Measurements from ENCODE around the gene SYT6. TPM values are rescaled to one million over a fixed set of nuclear protein-coding genes. Genes with fewer than 3 reads are reported as not detected.

SYT6 gene, protein sequence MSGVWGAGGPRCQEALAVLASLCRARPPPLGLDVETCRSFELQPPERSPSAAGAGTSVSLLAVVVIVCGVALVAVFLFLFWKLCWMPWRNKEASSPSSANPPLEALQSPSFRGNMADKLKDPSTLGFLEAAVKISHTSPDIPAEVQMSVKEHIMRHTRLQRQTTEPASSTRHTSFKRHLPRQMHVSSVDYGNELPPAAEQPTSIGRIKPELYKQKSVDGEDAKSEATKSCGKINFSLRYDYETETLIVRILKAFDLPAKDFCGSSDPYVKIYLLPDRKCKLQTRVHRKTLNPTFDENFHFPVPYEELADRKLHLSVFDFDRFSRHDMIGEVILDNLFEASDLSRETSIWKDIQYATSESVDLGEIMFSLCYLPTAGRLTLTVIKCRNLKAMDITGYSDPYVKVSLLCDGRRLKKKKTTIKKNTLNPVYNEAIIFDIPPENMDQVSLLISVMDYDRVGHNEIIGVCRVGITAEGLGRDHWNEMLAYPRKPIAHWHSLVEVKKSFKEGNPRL
- total RNA-seq (2014; rRNA removed; shearing (Covaris generic)), result not detected in 2 replicates

DNA sequence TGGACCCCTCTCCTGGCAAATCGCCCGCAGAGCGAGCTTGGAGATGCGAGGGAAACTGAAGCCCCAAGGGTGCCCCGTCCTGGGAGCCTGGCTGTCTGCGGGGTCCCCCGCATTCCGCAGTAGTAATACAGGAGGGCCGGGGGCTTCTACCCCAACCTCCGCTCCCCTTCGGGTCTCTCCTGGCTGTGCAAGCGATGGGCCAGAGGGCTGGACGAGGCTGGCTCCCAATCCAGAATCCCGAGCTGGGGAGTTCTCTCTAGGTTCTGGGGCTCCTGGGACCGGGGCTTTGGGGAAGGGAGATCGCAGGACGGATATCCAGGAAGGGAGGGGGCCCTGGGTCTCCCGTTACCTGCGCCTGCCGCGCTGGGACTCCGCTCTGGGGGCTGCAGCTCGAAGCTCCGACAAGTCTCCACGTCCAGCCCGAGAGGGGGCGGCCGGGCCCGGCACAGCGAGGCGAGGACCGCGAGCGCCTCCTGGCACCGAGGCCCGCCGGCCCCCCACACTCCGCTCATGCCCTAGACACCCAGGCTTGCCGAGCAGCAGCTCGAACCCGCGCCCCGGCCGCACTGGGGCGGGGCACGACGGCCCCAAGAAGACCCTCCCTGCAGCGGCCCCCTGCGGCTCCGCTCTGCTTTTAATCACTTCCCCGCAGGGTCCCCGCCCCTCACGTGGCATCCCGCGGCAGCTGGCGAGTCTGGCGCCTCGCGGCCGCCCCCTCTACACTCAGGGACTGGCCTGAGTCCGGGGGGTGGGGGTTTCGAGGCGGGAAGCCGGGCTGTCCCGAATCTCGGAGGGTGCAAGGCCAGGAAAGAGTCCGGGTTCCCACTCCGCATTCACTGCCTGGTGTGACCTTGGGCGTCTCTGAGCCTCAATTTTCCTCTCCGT, at the start of gene SYT6:
TSS of gene SYT6 (minus strand) at position 609 of the 885 bp plus-strand sequence. CDS start at position 512, 97 bp downstream.
- DNase-seq (ENCODE audit: low spot score), result no peak
- in situ Hi-C loops (cut with HindIII; ENCODE audit: low sequenced_read_pairs), result no loop called here

DNA sequence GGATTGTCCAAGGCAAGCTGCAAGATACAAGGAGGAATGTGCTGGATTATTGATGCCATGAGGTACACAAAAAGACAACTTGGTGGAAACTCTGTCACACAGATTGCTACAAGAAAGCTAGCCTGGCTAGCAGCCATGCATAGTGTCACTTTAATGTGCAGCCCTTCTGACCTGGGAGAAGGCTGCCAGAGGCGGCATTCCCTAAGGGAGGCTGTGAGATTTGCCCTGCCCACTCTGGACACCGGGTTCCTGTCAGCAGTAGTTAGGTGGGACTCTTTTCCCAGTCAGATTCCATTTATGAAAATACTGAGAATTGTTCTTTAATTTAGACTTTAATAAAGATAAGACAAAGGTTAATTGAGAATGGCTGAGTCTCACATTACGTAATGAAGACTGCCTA, 47.8 kb upstream of the SYT6 start:
- DNase-seq (ENCODE audit: low spot score), result no peak
- in situ Hi-C loops (cut with HindIII; ENCODE audit: low sequenced_read_pairs), result no loop called here

DNA sequence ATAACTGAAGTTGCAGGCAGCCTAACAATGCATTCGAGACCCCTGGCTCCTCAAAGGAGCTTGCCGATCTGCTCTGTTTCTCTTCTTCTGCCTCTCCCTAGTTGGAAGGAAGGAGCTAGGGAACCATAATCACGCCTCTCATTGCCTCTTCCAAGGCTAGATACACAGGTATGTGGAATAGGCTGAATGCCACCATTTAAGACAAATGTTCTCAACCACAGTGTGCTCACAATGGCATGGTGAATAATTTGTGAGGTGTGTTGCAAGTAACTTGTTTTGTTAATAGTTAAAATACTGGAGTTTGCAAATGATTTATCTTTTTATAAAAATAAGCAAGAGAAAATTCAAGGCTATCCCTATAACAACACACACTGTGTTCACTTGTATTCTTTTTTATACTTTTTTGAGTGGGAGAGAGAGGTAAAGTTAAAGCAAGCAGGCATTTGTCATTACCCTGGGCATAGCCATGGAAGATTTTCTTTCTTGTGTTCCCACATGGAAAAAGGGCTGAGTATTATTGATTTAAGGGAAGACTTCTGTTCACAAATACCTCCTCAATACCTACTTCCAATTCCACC, 45.4 kb upstream of the SYT6 start:
- in situ Hi-C loops (cut with HindIII; ENCODE audit: low sequenced_read_pairs), result no loop called here
- DNase-seq (ENCODE audit: low spot score), result no peak

DNA sequence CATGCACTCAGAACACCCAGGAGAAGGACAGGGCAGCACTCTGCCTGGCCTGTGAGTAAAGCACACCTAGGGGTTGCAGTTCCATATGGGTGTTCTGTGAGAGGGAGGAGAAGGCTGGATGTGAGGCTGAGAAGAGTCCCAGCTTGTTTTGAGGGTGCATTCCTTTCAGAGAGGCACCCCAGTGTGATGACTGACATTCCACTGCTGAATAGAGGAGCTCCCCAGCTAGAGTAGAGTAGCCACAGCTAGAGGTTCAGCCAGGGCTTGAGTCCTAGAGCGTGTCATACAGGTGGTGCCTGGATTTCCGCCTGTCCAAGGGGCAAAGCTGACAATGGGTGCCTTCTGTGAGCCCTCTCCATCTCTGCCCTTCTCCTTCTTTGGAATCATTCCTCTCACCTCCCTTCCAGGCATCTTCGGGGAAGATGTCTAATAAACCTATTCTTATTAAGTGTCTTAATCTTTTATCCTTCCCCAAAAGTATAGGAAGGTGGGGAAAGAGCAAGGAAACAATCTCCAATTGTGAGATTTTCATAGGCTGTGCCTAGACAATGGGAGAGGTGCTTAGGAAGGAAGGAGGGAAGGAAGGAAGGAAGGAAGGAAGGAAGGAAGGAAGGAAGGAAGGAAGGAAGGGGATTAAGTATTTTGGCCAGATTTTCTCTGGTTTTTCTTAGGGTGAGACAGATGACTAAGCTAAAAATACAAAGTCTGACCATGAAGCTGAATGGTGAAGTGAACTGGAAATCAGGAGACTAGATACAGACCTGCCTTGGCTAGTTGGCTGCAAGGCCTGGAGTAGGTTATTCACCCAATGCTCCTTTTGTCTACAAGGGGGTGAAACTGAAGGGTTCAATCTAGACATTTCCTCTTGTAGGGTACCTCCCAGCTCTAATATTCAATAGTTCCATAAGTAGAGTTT, 43.6 kb upstream of the SYT6 start:
- in situ Hi-C loops (cut with HindIII; ENCODE audit: low sequenced_read_pairs), result no loop called here
- no peak for DNase-seq (ENCODE audit: low spot score)

DNA sequence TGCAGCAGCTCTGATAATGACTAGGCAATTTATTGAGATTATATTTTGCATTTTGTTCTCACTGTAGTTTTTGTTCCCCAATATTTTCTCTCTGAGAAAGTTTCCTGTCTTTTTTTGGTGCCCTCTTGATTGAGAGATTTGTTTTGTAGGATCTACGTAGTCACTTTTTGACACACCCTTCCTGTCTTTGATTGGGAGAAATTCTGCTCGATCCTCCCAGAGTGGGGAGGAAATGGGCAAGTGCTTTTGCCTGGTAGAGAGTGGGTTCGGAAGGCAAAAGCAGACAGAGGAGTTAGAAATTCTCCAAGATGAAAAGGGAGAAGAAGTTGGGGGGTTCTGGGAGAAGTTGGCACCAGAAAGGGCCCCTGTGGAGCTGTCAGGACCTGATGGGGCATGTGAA, 42.1 kb upstream of the SYT6 start:
- in situ Hi-C loops (cut with HindIII; ENCODE audit: low sequenced_read_pairs), result no loop called here
- DNase-seq (ENCODE audit: low spot score), result no peak

DNA sequence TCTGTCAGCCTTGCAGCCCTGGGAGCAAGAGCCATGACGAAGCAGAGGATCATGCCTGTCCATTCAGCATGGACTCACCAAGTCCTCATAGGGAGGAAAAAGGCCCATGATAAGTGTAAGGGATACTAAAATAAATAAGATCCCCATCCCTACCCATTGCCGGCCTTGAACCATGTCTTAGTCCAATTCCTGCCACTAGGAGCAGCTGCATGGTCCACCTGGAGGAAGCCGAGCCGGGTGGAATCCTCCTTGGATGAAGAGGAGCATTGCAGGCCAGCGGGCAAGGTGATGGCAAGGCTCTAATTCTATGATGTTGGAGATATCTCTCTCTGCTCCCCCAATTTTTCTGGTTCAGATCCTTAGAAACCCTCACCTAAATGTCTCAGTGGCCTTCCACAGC, 38.7 kb upstream of the SYT6 start:
- in situ Hi-C loops (cut with HindIII; ENCODE audit: low sequenced_read_pairs), result no loop called here
- DNase-seq (ENCODE audit: low spot score), result no peak

DNA sequence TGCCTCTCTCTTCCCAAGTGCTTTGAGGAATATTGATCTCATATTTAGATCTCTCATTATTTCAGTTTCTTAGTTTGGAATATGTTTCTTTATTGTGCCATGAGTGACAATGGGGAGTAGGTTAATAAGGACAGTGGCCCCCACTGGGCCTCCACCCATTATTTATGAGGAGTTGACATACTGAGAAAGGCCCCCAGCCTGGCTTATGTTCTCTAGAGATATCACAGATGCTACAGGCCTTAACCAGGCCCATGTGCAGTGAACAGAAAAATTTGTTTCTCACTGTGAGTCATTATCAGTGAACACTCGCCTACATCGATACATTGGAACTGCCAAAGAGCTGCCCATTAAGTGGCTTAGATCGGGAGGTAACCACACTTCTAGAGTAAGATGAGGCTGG, 35.7 kb upstream of the SYT6 start:
- in situ Hi-C loops (cut with HindIII; ENCODE audit: low sequenced_read_pairs), result no loop called here
- no peak for DNase-seq (ENCODE audit: low spot score)

DNA sequence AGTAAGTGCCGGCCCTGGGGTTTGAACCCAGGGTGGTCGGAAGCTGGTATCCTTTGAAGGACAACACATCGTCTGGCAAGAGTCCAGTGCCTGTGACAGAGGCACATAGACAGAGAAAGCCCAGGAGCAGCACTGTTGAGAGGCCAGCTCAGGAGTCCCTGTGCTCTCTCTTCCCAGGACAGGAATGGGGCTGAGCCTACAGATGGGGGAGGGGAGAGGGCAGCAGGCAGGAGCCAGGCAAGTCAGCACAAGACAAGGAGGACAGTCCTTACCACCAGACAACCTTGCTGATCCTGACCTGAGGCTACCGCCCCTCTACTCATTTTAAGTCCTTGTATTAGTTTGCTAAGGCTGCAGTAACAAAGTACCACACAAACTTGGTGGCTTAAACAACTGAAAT, 27.7 kb upstream of the SYT6 start:
- in situ Hi-C loops (cut with HindIII; ENCODE audit: low sequenced_read_pairs), result no loop called here

DNA sequence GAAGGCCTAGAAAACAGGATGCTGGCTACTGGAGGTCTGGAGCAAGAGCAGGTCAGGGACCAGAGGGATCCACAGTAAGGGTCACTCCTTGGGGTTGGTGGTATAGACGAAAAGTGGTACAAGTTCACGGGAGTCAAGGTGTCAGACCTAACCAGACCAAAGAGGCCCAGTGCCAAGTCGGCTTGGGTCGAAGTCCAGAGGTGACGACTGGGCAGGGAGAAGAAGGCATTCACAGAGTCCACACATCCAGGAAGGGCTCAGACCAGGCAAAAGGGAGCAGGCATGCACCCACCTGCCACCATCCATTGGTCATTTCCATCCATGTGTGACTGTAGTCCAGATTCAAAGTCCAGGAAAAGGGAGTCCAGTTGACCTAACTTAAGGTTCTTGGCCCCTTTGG, 27.1 kb upstream of the SYT6 start:
- in situ Hi-C loops (cut with HindIII; ENCODE audit: low sequenced_read_pairs), result no loop called here
- no peak for DNase-seq (ENCODE audit: low spot score)

More for the DNA sequence above, 27.7 kb upstream of the SYT6 start:
- no peak for DNase-seq (ENCODE audit: low spot score)

DNA sequence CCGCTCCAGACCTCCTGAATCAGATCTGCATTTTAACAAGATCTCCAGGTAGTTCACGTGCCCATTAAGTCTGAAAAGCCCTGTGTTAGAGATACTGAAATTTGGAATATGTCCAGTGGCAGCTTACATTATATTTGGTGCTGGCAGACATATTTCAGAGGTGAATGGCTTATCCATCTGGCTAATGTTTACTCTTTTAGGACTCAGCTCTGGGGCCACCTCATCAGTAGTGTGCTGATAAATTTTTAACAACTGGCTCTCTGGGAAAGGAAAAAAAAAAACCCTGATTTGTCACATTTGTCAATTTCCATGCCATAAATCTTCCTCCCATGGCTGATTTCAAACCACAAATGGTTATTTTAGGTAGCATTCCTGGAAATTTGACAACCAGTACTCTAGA, 25.3 kb upstream of the SYT6 start:
- in situ Hi-C loops (cut with HindIII; ENCODE audit: low sequenced_read_pairs), result no loop called here
- DNase-seq (ENCODE audit: low spot score), result no peak

DNA sequence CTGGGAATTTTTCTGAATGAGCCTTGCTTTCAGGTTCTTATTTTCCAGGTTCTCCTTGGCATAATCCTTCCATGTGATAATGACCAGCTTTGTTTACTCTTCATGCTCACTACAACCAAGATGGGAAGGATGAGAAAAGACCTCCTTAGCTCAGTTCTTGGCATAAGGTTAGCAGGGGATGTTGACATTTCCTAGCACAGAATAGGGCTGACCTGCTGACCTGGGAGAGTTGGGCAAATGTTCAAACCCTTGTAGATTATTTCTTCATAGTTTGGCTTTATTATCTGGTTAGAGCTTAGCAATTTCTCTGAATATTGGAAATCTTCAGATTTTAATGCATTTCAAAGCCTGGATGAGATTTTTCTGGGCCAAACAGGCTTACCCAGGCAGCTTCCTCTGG, 23.6 kb upstream of the SYT6 start:
- in situ Hi-C loops (cut with HindIII; ENCODE audit: low sequenced_read_pairs), result no loop called here
- DNase-seq (ENCODE audit: low spot score), result no peak

DNA sequence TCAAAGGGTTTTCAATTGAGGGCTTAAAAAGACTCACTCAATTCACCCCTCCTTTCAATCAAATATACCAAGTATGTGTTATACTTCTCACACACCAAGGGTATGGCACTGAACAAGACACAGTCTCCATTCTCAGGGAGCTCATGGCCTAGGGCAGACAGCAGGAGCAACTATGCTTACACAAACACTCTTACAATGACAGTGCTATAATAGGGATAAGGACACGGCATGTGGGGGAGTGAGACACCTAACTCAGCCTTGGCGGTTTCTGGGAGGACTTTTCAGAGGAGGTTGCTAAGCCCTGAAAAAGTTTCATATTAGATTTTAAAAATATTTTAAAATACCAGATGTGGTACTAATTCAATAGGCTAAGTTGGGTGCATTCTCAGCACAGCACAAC, 22.7 kb upstream of the SYT6 start:
- in situ Hi-C loops (cut with HindIII; ENCODE audit: low sequenced_read_pairs), result no loop called here
- no peak for DNase-seq (ENCODE audit: low spot score)

DNA sequence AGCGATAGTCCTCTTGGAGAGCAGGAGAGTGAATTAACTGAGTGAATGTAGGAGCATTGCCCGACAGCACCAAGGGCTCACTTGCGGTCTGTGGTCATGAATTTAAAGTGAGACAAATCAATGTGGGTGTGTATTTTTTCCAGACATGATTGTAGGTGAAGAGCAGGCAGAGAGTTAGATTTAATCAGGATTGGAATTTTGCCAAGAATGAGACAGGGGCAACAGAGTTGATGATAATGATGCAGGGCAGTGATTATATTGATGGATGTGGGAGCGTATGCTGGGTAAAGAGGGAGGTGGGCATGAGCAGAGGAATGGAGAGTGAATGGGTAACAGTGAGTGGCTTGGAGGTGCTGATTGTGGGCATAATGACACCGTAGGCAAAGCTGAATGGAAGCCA, 20.0 kb upstream of the SYT6 start:
- in situ Hi-C loops (cut with HindIII; ENCODE audit: low sequenced_read_pairs), result no loop called here
- DNase-seq (ENCODE audit: low spot score), result no peak

DNA sequence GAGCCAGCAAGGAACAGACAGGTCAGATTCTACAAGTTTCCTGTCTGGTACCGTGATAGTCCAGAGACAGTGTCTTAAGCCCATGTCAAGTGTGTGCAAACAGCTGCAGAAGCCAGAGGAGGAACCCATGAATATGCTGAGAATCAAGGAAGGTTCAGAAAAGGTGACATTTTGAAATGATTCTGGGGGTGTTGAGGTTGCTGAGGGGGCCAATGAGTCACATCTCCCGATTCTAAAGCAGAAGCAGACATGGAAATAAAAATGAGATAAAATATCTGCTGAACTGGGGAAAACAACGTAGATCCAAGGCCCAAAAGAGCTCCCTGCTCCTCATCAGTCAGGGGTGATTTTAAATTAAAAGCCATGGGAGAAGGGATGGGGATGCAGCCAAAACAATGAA, 15.8 kb upstream of the SYT6 start:
- DNase-seq (ENCODE audit: low spot score), result no peak
- in situ Hi-C loops (cut with HindIII; ENCODE audit: low sequenced_read_pairs), result no loop called here

DNA sequence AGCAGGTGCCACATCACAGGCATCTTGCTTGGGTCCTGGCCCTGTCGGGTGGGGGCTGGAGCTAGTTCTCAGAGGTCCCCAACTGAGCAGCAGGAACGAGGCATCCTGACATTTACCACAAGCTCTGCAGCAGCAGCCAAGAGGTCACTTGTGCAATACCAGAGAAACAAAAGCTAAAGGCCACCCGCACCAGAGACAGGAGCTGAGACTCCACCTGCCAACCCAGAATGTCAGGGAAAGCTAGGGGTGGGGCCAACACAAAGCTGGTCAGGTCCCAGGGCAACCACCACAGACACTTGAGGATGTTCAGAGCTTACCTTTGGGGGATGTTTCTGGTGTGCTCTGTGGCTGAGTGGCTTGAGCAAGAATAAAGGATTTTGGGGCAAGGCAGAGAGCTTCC, 13.6 kb upstream of the SYT6 start:
- no peak for DNase-seq (ENCODE audit: low spot score)
- in situ Hi-C loops (cut with HindIII; ENCODE audit: low sequenced_read_pairs), result no loop called here

DNA sequence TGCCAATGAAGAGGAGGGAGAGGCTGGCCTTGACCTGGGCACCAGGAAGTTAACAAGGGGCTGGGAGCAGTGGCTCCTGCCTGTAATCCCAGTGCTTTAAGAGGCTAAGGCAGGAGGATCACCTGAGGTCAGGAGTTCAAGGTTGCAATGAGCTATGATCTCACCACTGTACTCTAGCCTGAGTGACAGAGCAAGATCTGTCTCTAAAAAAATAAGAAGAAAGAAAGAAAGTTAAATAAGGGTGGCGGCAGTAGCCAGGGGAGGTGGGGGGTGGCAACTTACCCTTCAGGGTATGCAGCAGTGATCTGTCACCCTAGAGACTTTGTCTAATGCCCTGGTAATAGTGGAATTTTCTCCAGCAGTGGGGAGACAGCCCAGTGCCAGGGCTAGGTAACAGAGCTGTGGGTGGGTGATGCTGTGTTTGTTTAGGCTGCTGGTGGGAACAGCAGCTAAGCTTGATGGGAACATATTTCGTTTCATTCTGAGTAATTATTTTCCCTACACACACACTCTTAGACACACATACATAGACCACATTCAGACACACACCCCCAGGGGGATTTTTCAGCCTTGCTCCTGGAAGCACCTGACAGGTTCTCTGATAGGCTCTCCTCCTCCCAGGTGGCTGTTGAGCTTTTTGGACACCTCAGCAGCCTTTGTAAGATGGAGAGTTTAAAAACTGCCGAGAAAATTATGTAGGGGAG, 11.3 kb upstream of the SYT6 start:
- no peak for DNase-seq (ENCODE audit: low spot score)
- in situ Hi-C loops (cut with HindIII; ENCODE audit: low sequenced_read_pairs), result no loop called here

DNA sequence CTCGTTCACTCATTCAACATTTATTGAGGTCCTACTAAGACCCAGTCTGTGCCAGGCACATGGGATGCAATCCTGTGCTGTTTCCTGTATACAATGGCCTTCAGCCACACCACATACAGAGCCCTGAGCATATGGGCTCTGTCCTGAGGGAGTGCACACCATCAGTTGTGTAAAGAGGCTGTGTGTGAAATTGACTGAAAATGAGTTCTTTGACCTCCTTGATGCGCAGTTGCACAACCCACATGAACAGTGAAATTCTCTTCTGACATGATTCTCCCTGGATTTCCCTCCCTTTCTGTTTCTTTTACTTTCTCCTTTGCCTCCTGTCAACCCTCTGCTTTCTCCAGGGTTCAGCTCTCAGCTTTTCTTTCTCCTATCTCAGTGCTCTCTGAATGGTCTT, 6.3 kb upstream of the SYT6 start:
- in situ Hi-C loops (cut with HindIII; ENCODE audit: low sequenced_read_pairs), result no loop called here

DNA sequence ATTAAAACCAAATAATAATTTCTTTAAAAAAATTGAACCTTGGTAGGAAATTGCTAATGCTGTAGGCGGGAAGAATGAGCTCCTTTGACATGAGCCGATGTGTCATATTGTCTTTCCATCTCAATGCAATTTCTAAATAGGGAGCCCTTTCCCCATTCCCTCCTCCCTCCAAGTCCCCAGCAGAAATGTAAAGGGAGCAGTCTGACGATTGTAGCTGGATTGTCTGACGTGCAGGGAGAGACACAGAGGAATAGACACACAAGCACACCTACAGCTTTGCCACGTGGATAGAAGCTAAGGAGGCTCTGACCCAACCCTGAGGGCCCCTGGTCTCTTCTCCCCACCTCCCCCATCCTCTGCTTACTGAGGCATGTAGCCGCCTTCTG, 3.6 kb upstream of the SYT6 start:
- in situ Hi-C loops (cut with HindIII; ENCODE audit: low sequenced_read_pairs), result no loop called here
- DNase-seq (ENCODE audit: low spot score), result no peak

More for the DNA sequence above, 6.3 kb upstream of the SYT6 start:
- no peak for DNase-seq (ENCODE audit: low spot score)
